Measurements from ENCODE around the gene CCDC38. TPM values are rescaled to one million over a fixed set of nuclear protein-coding genes. Genes with fewer than 3 reads are reported as not detected.

CCDC38 gene
- total and polyA plus RNA-seq, 4 donors: 0.67 to 0.75 TPM; not detected in 2

DNA sequence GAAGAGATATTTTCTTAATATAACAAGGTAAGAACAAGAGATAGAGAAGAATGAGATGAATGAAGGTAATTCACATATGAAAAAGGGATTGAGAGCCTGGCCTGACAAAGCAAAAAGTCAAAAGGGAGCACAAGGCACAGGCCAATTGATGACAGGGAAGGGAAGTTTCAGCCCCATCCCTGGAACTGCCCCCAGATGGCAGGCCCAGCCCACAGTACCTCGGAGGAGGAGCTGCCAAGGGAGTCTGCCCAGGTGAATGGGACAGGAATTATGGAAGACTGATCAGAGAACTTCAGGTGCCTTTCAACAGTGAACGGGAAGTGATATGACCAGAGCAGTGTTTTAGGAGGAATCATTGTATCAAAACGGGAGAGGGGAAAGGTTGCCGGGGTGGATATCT lies 68.0 kb downstream of the CCDC38 start:
- no peaks in the 10 kb centered on the region for H3K27me3 ChIP-seq (ENCODE audit: control insufficient read depth, insufficient read depth, low read length)
- DNase-seq (ENCODE audit: low read depth in 4 of 6, low spot score in 6 of 6): no peak
- no peaks in the 10 kb centered on the region for H3K9me3 ChIP-seq (ENCODE audit: control insufficient read depth, insufficient read depth, low read length)
- H3K4me1 ChIP-seq (ENCODE audit: control insufficient read depth, insufficient read depth, low read length): no peaks in the 10 kb centered on the region
- whole genome bisulfite sequencing (ENCODE audit: insufficient coverage): 80% methylated on average over 4 of the region's 4 CpGs
- H3K4me3 ChIP-seq (ENCODE audit: low read depth, low read length): no peak overlapping the region
- H3K27ac ChIP-seq (ENCODE audit: low read depth, low read length): no peak overlapping the region
- no peaks in the 10 kb centered on the region for H3K36me3 ChIP-seq (ENCODE audit: control insufficient read depth, insufficient read depth, low read length)

DNA sequence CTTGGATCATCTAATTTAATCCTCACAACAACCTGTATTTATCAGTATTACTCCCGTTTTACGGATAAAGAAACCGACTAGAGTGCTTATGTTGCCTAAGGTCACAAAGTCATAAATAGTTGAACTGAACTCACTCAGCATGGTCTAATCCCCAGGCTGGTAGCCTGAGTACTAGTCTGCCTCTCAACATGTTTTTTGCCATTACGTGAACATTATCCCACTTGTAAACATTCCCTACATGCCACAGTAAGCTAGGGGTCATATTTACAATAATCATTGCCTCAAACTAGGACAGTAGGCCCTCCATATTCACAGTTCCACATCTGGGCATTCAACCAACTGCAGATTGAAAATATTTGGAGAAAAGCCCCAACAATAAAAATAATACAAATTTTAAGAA lies 71.5 kb downstream of the CCDC38 start:
- 89% methylated on average over 4 of the region's 4 CpGs for WGBS (ENCODE audit: insufficient coverage)
- no peaks in the 10 kb centered on the region for H3K27me3 ChIP-seq (ENCODE audit: control insufficient read depth, insufficient read depth, low read length)
- H3K27ac ChIP-seq (ENCODE audit: low read depth, low read length): no peak overlapping the region
- no peak for DNase-seq (ENCODE audit: low read depth in 4 of 6, low spot score in 6 of 6)
- no peaks in the 10 kb centered on the region for H3K36me3 ChIP-seq (ENCODE audit: control insufficient read depth, insufficient read depth, low read length)
- no peaks in the 10 kb centered on the region for H3K9me3 ChIP-seq (ENCODE audit: control insufficient read depth, insufficient read depth, low read length)
- no peaks in the 10 kb centered on the region for H3K4me1 ChIP-seq (ENCODE audit: control insufficient read depth, insufficient read depth, low read length)
- H3K4me3 ChIP-seq (ENCODE audit: low read depth, low read length): no peak overlapping the region

DNA sequence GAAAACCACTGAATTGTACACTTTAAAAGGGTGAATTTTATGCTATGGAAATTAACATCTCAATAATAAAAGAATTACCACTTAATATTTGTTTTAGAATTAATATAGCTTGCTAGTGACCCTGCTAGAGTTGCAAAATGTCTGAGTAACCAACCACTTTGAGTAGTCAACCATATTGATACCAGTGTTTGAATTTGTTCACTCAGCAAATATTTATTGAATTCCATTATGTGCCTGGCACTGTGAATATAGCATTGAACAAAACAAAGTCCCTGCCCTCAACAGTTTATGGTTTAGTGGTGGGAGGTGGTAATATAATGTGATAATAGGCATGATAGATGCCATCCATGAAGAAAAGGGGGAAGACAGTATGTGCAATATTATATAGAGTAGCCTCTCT lies 79.1 kb downstream of the CCDC38 start:
- Histone ChIP-seq H3K9me3 (ENCODE audit: control insufficient read depth, insufficient read depth, low read length) (peaks cover 2% of the 10 kb centered on the region), H3K4me3 (ENCODE audit: low read depth, low read length) (no peak overlapping the region), H3K36me3 (ENCODE audit: control insufficient read depth, insufficient read depth, low read length) (peaks cover 8% of the 10 kb centered on the region), H3K4me1 (ENCODE audit: control insufficient read depth, insufficient read depth, low read length) (peaks cover 6% of the 10 kb centered on the region), H3K27ac (ENCODE audit: low read depth, low read length) (no peak overlapping the region), H3K27me3 (ENCODE audit: control insufficient read depth, insufficient read depth, low read length) (no peaks in the 10 kb centered on the region)
- DNase-seq (ENCODE audit: low read depth in 4 of 6, low spot score in 6 of 6): no peak

GRCh38 chr12:95862038-95862437 lies 80.4 kb downstream of the CCDC38 start:
- H3K27me3 ChIP-seq (ENCODE audit: control insufficient read depth, insufficient read depth, low read length): no peaks in the 10 kb centered on the region
- no peak for DNase-seq (ENCODE audit: low read depth in 4 of 6, low spot score in 6 of 6)
- H3K4me1 ChIP-seq (ENCODE audit: control insufficient read depth, insufficient read depth, low read length): peaks cover 13% of the 10 kb centered on the region
- WGBS (ENCODE audit: insufficient coverage): no CpG with 5 or more reads among the region's 3 CpGs
- H3K9me3 ChIP-seq (ENCODE audit: control insufficient read depth, insufficient read depth, low read length): peaks cover 2% of the 10 kb centered on the region
- H3K4me3 ChIP-seq (ENCODE audit: low read depth, low read length): no peak overlapping the region
- peaks cover 8% of the 10 kb centered on the region for H3K36me3 ChIP-seq (ENCODE audit: control insufficient read depth, insufficient read depth, low read length)
- H3K27ac ChIP-seq (ENCODE audit: low read depth, low read length): no peak overlapping the region

DNA sequence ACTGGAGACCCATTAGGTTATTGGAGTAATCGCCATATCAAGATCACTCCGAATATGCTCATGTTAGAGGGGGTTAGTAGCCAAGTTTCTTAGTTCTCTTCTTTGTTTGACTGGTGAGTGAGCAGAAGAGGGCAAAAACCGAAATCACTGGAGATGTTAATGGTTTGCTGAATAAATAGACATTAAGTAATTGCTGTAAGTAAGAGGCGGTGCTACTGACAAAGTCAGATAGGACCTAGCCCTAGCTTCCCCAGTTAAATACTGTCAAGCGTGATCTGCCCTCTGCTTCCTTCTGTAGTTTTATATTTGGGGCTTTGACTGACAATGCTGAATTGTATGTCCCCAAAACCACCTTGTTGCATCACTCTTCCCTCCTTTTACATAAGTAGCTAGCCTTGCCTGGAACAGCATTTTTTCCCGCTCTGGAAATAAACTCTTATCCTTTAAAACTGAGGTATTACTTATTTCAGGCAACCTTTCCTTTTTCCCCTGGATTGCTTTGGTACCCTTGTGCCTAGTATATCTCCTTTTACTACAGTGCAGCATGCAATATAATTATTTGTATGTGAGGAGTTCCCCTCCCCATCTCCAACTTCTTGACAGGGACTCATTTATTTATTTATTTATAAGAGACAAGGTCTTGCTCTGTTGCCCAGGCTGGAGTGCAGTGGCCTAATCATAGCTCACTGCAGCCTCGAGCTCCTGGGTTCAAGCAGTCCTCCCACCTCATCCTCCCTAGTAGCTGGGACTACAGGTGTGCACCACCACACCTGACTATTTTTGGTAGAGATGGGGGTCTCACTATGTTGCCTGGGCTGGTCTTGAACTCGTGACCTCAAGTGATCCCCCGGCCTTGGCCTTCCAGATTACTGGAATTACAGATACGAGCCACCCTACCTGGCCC lies 82.2 kb downstream of the CCDC38 start:
- peaks cover 13% of the 10 kb centered on the region for H3K4me1 ChIP-seq (ENCODE audit: control insufficient read depth, insufficient read depth, low read length)
- H3K27ac ChIP-seq (ENCODE audit: low read depth, low read length): no peak overlapping the region
- peaks cover 8% of the 10 kb centered on the region for H3K36me3 ChIP-seq (ENCODE audit: control insufficient read depth, insufficient read depth, low read length)
- 38% methylated on average over 5 of the region's 10 CpGs for WGBS (ENCODE audit: insufficient coverage)
- DNase-seq (ENCODE audit: low read depth in 4 of 6, low spot score in 6 of 6): no peak
- H3K27me3 ChIP-seq (ENCODE audit: control insufficient read depth, insufficient read depth, low read length): no peaks in the 10 kb centered on the region
- peak overlapping the region; percentile 94 for H3K4me3 ChIP-seq (ENCODE audit: low read depth, low read length)
- peaks cover 2% of the 10 kb centered on the region for H3K9me3 ChIP-seq (ENCODE audit: control insufficient read depth, insufficient read depth, low read length)

- peaks cover 2% of the 10 kb centered on the region for H3K9me3 ChIP-seq (ENCODE audit: control insufficient read depth, insufficient read depth, low read length)
- WGBS (ENCODE audit: insufficient coverage): 0% methylated on average over 11 of the region's 13 CpGs
- DNase-seq (ENCODE audit: low read depth in 4 of 6, low spot score in 6 of 6): peak in 1 of 6 donors; percentile 59
- H3K4me3 ChIP-seq (ENCODE audit: low read depth, low read length): peak overlapping the region; percentile 94
- H3K4me1 ChIP-seq (ENCODE audit: control insufficient read depth, insufficient read depth, low read length): peaks cover 13% of the 10 kb centered on the region
- H3K27me3 ChIP-seq (ENCODE audit: control insufficient read depth, insufficient read depth, low read length): no peaks in the 10 kb centered on the region
- H3K36me3 ChIP-seq (ENCODE audit: control insufficient read depth, insufficient read depth, low read length): peaks cover 8% of the 10 kb centered on the region
- peak overlapping the region; percentile 89 for H3K27ac ChIP-seq (ENCODE audit: low read depth, low read length)
These were observed 83.0 kb downstream of the CCDC38 start for GRCh38 chr12:95859344-95859816.

DNA sequence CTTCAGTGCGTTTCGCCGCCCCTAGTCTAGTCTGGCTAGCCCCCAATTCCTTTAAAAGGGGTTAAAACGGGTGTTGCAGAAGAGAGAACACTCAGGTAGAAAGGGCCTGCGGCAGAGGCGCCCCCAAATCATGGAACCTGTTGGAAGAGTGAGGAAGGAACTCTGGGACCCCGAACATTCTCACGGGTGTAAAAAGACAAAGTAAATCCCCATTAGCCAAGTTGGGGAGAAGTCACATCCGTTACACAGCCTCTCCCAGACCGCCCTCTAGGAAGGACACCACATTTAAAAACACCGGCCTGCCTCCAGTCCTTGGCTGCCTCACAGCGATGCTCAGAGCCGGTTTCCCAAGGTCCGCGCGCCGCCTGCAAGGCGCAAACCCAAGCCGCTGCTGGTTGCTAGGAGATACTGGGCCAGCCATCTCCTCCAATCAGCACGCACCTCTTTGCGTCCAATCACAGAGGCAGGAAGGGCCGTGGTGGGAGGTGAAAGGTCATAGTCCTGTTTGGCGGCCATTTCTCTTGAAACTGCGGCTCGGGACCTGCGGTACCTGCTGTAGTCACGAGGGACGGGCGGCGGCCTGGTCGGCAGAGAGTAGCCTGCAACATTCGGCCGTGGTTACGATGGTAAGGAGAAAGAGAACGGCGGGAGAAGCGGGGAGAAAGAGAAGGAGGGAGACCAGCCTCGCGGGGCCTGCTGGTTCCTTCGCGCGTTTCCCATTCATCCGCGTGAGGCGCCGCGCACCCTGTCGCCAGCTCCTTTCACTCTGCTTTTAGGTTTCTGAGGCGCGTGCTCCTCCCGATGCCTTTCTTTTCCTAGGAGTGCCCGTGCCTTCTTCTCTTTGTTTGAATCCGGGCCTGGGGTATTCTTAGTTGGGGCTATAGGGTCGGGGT lies 83.7 kb downstream of the CCDC38 start, which contains the start of gene SNRPF:
Gene SNRPF (plus strand): TSS at position 502 of the 893 bp plus-strand sequence. CDS start 122 bp downstream, at position 624.
- WGBS (ENCODE audit: insufficient coverage): under 1% methylated on average over 36 of the region's 54 CpGs
- peak within 1 kb of the TSS; percentile 94 for H3K4me3 ChIP-seq (ENCODE audit: low read depth, low read length)
- H3K27ac ChIP-seq (ENCODE audit: low read depth, low read length): peak within 1 kb of the TSS; percentile 89
- H3K4me1 ChIP-seq (ENCODE audit: control insufficient read depth, insufficient read depth, low read length): peaks cover 13% of the 10 kb centered on the region
- peaks cover 2% of the 10 kb centered on the region for H3K9me3 ChIP-seq (ENCODE audit: control insufficient read depth, insufficient read depth, low read length)
- no peaks in the 10 kb centered on the region for H3K27me3 ChIP-seq (ENCODE audit: control insufficient read depth, insufficient read depth, low read length)
- H3K36me3 ChIP-seq (ENCODE audit: control insufficient read depth, insufficient read depth, low read length): peaks cover 8% of the 10 kb centered on the region
- peak; percentile 96 to 99 (median 97) for DNase-seq (ENCODE audit: low read depth in 4 of 6, low spot score in 6 of 6)

DNA sequence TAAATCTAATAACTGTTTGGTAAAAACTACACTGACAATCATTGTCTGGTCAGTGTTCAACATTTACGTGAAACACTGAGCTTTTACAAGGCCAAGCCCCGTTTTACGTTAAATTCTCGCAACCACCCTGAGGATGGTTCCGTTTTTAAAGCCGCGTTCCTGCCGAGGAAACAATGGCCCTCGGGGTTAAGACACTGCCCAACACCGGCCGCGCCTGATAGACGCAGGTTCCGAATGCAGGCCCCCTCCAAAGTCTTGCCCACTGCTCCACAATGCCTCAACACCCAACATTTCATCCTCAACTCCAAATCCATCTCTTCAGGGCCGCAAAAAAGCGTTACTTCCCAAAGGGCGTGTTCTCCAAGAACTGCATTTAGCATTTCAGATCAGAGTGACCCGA lies 84.6 kb downstream of the CCDC38 start:
- peak in 1 of 6 donors; percentile 11 for DNase-seq (ENCODE audit: low read depth in 4 of 6, low spot score in 6 of 6)
- Histone ChIP-seq H3K36me3 (ENCODE audit: control insufficient read depth, insufficient read depth, low read length) (peaks cover 5% of the 10 kb centered on the region), H3K4me3 (ENCODE audit: low read depth, low read length) (peak overlapping the region; percentile 94), H3K27me3 (ENCODE audit: control insufficient read depth, insufficient read depth, low read length) (no peaks in the 10 kb centered on the region), H3K27ac (ENCODE audit: low read depth, low read length) (no peak overlapping the region), H3K9me3 (ENCODE audit: control insufficient read depth, insufficient read depth, low read length) (peaks cover 2% of the 10 kb centered on the region), H3K4me1 (ENCODE audit: control insufficient read depth, insufficient read depth, low read length) (peaks cover 13% of the 10 kb centered on the region)
- WGBS (ENCODE audit: insufficient coverage): 19% methylated on average over 18 of the region's 18 CpGs

DNA sequence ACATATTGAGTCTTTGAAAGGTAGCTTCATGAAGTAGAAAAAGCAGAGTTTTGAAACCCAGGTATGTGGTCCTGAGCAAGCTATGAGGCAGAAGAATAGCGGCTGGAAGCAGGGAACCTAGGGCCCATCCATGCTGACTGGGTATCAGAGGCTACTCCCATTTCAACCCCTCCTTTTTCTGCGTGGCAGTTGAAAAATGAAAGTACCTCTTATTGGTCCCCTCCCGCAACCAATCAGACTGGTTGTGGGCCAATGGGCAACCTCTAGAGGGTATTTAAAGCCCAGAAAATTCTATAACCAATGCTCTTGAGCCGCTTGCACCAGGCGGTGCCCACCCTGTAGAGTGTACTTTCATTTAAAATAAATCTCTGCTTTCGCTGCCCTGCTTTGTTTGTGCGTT lies 85.3 kb downstream of the CCDC38 start:
- Histone ChIP-seq H3K9me3 (ENCODE audit: control insufficient read depth, insufficient read depth, low read length) (peaks cover 2% of the 10 kb centered on the region), H3K4me1 (ENCODE audit: control insufficient read depth, insufficient read depth, low read length) (peaks cover 13% of the 10 kb centered on the region), H3K4me3 (ENCODE audit: low read depth, low read length) (no peak overlapping the region), H3K27me3 (ENCODE audit: control insufficient read depth, insufficient read depth, low read length) (no peaks in the 10 kb centered on the region), H3K27ac (ENCODE audit: low read depth, low read length) (no peak overlapping the region), H3K36me3 (ENCODE audit: control insufficient read depth, insufficient read depth, low read length) (no peaks in the 10 kb centered on the region)
- 70% methylated on average over 6 of the region's 7 CpGs for WGBS (ENCODE audit: insufficient coverage)
- no peak for DNase-seq (ENCODE audit: low read depth in 4 of 6, low spot score in 6 of 6)

All from spinal cord (tissue), 10 donors.